Measurements from ENCODE around the gene CISD2. TPM values are rescaled to one million over a fixed set of nuclear protein-coding genes. Genes with fewer than 3 reads are reported as not detected.
"Not testable (repeated sequence)": the region's sequence is repeated elsewhere in the genome, so short reads cannot be mapped to it uniquely, and the experiment has no call there.

The CISD2 gene
- total RNA-seq, 1 donor from 2014 or later, result 15.8 TPM

DNA sequence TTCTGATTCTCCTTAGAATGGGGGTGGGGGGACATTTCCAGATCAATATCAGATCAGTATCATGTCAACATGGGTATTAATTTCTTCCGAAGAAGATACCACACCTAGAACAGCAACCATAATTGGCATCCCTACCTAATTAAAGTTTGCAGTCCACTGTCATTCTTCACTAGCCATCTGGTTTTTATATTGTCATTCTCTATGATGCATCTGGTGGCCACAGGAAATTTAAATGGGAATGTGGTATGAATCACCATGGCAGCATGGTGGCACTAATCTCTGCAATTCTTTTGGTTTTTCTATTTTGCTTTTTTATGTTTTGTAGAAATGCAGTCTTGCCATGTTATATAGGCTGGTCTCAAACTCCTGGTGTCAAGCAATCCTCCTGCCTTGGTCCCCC, 24.9 kb upstream of the CISD2 start:
- no peak for DNase-seq (ENCODE audit: low spot score)
- intact Hi-C loops (cut with DNase I), result no loop called here

DNA sequence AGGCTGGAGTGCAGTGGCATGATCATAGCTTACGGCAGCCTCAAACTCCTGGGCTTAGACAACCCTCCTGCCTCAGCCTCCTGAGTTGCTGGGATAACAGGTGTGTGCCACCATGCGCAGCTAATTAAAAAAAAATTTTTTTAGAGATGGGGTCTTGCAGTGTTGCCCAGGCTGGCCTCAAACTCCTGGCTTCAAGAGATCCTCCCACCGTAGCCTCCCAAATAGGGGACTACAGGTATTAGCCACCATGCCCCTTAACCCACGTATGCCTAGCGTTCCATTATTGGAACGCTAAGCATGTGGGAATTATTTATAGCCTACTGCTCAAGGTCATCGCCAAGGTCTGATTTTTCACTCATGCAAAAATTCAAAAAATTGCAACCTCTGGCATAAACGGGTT, 21.1 kb upstream of the CISD2 start:
- intact Hi-C loops (cut with DNase I), result no loop called here
- no peak for DNase-seq (ENCODE audit: low spot score)

DNA sequence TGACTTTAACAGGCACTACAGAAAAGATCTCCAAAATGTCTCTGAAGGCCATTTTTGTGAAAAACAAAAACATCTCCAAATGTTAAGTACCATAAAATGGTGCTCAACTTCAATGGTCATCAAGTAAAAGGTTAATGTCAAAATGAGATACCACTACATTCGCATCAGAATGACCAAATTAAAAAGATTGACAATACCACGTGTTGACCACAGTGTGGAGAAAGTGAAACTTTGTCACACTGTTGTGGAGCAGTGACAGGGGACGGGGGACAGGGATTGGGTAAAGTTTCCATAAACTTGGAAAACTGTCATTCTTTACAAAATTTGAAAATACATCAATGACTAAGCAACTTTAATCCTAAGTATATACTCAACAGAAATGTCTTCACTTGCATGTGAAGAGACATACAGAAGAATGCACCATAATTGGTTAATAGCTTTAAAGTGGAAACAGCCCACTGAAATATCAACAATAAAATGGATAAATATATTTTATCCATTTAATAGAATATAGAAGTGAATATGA, 19.1 kb upstream of the CISD2 start:
- intact Hi-C loops (cut with DNase I), result no loop called here
- DNase-seq (ENCODE audit: low spot score), result no peak

DNA sequence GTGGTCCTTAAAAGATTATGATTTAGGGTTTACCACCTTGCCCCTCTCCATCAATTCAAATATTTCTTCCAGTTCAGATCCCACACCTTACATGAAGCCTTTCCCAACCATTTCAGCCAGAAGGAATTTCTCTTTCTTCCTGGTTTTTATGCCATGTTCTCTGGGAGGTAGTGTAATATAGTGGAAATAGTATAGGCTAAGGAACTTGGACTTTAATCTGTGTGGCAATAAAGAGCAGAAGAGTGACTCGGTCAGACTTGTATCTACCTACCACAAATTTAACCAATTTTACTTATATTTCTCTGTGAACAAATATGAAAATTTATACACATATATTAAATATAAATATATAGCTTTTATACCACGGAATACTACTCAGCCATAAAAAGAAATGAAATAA, 18.4 kb upstream of the CISD2 start:
- intact Hi-C loops (cut with DNase I), result no loop called here
- DNase-seq (ENCODE audit: low spot score), result no peak

DNA sequence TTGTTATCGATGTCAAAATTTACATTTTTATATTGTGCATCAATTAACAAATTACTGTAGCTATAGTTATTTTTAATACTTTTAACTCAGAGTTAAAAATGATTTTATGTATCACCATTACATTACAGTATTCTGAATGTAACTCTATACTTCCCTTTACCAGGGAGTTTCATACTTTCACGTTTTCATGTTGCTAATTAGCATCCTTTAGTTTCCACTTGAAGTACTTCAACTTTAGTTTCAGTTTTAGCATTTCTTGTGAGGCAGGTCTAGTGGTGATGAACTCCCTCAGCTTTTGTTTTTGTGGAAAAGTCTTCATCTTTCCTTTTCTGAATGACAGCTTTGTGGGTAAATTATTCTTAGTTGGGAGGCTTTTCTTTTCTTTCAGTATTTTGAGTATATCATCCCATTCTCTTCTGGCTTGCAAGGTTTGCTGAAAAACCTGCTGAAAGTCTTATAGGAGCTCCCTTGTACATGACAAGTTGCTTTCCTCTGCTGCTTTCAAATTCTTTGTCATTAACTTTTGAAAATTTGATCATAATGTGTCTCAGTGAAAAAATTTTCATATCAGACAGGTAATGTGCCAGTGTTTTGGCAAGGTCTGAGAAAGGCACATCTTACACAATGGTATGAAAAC, 9.8 kb upstream of the CISD2 start:
- intact Hi-C loops (cut with DNase I), result no loop called here
- DNase-seq (ENCODE audit: low spot score), result no peak

DNA sequence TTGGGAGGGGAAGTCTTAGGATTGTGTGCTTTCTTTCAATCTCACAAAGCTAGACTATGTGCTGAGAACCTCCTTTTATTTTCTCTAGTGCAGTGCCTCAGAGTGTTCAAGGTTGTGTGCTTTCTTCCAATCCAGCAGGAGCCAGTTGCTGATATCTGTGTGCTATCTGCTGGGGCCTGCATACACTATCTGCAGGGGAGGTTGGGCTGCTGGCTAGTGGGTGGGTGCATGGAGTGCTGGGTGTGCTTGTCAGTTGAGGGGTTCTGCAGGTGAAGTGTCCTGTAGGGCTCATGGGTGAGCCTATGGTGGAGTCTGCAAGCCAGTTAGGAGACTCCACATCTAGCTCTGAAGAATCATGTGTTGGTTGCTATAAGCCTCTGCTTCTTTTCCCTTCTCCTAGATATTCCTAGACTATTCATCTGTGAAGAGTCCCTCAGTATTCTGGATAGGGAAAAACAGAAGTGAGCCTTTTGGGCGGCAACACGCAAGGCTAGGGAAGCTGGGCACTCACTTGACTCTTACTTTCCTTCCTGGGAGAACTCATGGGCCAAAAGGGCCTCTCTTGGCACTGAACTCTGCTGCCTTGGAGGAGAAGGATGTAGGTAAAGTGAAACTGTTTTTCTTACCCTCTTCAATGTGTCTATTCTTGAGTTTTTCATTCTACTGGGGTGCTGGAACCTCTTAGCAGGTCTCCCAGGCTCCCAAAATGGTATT, 8.0 kb upstream of the CISD2 start:
- DNase-seq (ENCODE audit: low spot score), result no peak
- intact Hi-C loops (cut with DNase I), result loop anchor here (10.0 kb wide), 1 partner anchor 234 kb away; the partner anchor contains the start of gene BDH2

DNA sequence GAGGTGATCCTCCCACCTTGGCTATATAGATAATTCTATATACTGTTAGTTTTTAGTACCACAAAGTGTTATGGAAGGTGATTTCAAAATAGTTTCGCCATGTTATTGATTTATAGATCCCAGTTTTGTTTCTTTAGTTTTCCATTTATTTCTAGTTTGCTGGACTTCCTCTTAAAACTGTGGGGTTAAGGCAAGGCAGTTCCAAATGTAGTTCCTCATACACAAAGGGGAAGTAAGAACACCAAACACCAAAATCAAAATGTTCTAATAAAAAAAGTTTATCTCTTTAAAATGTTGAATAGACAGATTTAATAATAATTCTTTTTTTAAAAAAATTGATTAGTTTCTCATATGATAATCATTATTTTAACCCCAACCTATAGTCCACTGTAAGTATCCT, 6.8 kb upstream of the CISD2 start:
- intact Hi-C loops (cut with DNase I), result loop anchor here (10.0 kb wide), 1 partner anchor 233 kb away; the partner anchor contains the start of gene BDH2
- DNase-seq (ENCODE audit: low spot score), result no peak

DNA sequence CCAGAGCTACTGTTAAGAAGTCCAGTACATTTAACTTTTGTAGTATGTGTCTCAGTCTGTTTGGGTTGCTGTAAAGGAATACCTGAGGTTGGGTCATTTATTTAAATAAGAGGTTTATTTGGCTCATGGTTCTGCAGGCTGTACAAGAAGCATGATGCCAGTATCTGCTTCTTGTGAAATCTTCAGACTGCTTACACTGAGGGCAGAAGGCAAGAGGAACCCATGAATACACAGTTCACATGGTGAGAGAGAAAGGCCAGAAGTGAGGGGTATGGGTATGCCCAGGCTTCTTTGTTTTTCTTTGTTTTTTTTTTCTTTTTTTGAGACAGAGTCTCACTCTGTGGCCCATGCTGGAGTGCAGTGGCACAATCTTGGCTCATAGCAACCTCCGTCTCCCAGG, 6.0 kb upstream of the CISD2 start:
- DNase-seq (ENCODE audit: low spot score), result no peak
- intact Hi-C loops (cut with DNase I), result loop anchor here (10.0 kb wide), 1 partner anchor 232 kb away; the partner anchor contains the start of gene BDH2

DNA sequence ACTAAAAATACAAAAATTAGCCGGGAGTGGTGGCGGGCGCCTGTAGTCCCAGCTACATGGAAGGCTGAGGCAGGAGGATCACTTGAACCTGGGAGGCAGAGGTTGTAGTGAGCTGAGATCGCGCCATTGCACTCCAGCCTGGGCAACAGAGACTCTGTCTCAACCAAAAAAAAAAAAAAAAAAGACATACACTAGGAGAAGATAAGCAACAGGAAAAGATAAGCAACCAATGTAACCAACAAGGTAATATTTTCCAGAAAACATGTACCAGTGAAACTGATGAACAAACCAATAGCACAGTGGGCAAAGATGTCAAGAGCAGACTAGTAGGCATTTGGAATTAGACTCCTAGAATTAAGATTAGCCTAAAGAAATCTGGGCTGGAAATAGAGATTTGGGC, 3.5 kb upstream of the CISD2 start:
- intact Hi-C loops (cut with DNase I), result loop anchor here (5.0 to 10.0 kb wide), 3 partner anchors 103 to 363 kb away; partner anchors contain the start of genes BDH2, MANBA and NFKB1
- not testable (repeated sequence) for DNase-seq (ENCODE audit: low spot score)

DNA sequence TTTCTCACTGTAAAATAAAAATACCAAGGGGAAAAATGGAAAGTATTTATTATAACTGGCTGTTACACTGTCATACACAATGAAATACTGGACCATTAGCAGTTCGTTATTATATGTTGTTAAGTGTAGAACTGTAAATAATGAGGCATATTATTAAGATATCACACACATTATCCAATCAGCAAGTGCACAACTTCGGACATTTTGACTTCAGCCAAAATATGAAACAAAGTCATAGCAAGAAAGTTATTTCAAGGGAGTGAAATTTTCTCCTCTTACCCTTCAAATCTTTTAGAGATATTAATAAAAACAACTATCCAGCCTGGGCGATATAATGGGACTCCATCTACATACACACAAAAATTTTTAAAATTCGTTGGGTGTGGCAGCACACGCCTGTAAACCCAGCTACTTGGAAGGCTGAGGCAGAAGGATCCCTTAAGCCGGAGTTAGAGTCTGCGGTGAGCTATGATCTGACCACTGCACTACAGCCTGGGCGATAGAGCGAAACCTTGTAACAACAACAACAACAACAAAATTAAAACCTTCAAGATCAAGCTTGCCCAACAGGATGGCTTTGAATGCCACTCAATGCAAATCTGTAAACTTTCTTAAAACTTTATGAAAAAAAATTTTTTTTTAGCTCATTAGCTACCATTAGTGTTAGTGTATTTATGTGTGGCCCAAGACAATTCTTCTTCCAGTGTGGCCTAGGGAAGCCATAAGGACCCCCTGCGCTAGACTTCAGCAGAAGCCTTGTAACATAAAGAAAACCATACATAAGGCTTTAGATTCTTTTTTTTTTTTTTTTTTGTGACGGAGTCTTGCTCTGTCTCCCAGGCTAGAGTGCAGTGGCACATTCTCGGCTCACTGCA, 1.3 kb upstream of the CISD2 start:
- no peak for DNase-seq (ENCODE audit: low spot score)
- intact Hi-C loops (cut with DNase I), result loop anchor here (2.0 to 10.0 kb wide), 4 partner anchors 105 to 365 kb away; partner anchors contain the start of genes BDH2, MANBA, NFKB1 and SLC9B1

DNA sequence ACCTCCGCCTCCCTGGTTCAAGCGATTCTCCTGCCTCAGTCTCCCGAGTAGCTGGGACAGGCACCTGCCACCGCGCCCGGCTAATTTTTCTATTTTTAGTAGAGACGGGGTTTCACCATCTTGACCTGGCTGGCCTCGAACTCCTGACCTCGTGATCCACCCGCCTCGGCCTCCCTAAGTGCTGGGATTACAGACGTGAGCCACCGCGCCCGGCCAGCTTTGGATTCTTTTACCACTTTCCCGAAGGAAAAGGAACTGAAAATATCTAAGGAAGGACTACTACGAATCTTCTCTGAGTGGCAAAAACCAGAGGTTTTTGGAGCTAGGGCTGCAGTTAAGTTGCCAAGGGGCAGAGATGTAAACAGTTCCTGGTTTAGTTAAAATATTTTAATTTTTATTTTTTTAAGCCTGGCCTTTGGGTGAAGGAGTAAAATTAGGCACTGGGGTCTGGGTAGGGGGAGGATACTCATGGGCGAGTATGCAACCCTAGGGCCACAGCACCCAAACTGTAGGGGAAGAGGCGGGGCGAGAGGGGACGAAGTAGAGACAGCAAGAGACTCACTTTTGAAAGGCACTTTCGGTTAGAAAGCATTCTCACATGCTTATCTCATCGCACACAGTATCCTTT, 525 bp upstream of the CISD2 start:
- DNase-seq (ENCODE audit: low spot score), result no peak
- intact Hi-C loops (cut with DNase I), result loop anchor here (2.0 to 10.0 kb wide), 4 partner anchors 106 to 366 kb away; partner anchors contain the start of genes BDH2, MANBA, NFKB1 and SLC9B1

DNA sequence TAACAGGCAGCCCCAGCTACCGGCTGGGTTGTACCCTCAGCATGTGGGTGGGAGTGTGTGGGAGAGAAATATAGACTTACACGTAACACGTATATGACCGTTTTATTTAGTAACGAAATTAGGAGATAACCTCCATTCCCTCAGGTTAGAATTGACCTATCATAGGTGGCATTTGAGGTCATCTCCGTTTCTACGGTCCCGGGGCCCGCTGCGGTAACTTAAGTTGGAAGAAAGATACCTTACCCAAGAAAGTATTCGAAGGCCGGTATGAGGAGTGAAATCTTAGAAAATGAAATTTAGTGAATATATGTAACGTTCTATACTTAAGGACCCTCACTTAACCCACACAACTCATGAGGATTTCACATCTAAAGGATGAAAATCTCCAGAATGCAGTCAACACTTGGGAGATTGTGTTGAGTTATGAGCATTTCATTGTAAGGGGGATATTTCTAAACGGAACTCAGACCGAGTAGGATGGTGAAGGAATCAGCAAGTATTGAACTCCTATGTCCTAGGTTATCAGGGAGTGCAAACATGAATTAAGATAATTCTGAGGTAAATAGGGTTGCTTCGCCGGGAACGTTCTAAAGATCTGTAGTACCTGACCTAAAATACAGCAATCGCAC, 891 bp downstream of the CISD2 start:
- DNase-seq (ENCODE audit: low spot score), result no peak
- intact Hi-C loops (cut with DNase I), result loop anchor here (1.0 to 10.0 kb wide), 5 partner anchors 42 to 367 kb away; partner anchors contain the start of genes BDH2, MANBA, NFKB1 and SLC9B1

DNA sequence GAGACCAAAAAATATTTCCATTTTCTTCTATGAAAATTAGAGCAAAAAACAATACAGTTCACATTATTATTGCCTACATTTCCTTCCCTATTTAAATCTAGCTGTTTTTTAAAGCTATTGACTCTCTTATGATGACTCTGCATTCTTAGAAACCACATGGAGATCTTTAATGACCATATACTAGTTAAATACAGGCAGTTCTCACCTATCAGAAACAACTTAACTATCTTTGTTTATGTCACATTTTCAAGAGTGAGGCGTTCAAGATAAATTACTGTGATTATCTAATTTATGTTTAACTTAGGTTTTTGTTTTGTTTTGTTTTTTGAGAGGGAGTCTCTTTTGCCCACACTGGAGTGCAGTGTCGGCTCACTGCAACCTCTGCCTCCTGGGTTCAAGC, 3.0 kb downstream of the CISD2 start:
- intact Hi-C loops (cut with DNase I), result no loop called here
- no peak for DNase-seq (ENCODE audit: low spot score)

DNA sequence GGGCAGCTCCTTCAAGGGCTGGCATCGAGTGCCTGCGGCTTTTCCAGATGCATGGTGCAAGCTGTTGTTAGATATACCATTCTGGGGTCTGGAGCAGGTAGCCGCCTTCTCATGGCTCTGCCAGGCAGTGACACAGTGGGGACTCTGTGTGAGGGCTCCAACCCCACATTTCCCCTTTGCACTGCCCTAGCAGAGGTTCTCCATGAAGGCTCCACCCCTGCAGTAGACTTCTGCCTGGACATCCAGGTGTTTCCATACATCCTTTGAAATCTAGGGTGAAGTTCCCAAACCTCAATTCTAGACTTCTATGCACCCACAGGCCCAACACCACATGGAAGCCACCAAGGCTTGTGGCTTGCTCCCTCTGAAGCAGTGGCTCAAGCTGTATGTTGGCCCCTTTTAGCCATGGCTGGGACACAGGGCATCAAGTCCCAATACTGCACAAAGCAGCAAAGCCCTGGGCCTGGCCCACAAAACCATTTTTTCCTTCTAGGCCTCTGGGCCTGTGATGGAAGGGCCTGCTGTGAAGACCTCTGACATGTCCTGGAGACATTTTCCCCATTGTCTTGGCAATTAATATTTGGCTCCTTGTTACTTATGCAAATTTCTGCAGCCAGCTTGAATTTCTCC, 8.8 kb downstream of the CISD2 start:
- intact Hi-C loops (cut with DNase I); DNase-seq (ENCODE audit: low spot score): not testable (repeated sequence)

DNA sequence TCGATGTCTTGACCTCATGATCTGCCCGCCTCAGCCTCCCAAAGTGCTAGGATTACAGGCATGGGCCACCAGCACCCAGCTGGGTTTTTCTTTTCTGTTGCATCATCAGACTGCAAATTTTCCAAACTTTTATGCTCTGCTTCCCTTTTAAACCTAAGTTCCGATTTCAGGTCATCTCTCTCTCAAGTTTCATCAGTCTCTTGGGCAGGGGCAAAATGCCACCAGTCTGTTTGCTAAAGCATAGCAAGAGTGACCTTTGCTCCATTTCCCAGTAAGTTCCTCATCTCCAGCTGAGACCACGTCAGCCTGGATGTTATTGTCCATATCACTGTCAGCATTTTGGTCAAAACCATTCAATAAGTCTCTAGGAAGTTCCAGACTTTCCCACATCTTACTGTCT, 9.6 kb downstream of the CISD2 start:
- intact Hi-C loops (cut with DNase I); DNase-seq (ENCODE audit: low spot score): not testable (repeated sequence)

DNA sequence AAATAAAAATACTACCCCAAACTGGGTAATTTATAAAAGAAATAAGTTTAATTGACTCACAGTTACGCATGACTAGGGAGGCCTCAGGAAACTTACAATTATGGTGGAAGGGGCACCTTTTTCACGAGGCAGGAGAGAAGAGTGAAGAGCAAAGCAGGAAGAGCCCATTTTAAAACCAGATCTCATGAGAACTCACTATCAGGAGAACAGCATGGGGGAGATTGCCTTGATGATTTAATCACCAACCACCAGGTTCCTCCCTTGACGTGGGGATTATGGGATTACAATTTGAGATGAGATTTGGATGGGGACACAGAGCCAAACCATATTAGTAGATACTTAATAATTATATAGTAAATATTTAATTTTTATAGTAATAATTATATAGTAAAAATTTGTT, 10.1 kb downstream of the CISD2 start:
- intact Hi-C loops (cut with DNase I), result no loop called here
- no peak for DNase-seq (ENCODE audit: low spot score)

DNA sequence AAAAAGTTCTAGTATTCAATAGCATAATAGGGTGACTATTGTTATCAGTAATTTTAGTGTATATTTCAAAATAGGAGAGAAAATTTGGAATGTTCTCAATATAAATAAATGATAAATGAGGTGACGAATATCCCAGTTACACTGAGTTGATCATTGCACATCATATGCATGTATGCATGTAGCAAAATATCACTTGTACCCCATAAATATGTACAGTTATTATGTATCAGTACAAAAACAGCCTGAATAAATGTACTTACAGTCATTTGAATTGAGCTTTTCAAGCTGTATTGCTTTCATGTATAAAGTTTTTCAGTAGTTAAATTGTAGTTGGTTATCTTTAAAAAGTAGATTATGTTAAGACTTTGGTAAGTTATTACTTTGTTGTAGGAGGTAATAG, 12.6 kb downstream of the CISD2 start:
- intact Hi-C loops (cut with DNase I), result no loop called here

DNA sequence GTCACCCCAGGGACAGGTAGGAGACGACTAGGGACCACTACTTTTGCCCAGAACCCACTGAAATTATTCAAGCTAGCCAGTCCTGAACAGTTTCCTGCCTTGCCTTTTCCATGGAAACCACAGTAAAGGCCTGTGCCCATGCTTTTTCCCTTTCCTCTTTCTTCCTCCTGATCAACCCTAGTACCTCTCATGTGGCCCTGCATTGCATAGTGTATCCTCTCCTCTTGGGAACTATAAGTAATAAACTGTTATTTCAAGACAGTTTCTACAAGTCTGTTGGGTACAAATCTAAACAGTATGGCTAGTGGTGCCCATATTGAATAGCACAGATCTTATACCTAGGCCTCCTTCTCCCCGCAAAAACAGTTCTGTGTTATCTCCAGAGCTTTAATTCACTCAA, 14.5 kb downstream of the CISD2 start:
- intact Hi-C loops (cut with DNase I), result no loop called here
- DNase-seq (ENCODE audit: low spot score), result no peak

More for the DNA sequence above, 12.6 kb downstream of the CISD2 start:
- DNase-seq (ENCODE audit: low spot score), result no peak

All from cardiac septum (tissue), 1 donor.